ENCODE results near the gene GYPC. TPM values are rescaled to one million over a fixed set of nuclear protein-coding genes. Genes with fewer than 3 reads are reported as not detected.
A peak's percentile ranks its signal among the peaks of the same experiment; 100 is the strongest.

Gene GYPC
- total and polyA plus RNA-seq, 8 donors: 31.3 to 119 (median 46.7) TPM

DNA sequence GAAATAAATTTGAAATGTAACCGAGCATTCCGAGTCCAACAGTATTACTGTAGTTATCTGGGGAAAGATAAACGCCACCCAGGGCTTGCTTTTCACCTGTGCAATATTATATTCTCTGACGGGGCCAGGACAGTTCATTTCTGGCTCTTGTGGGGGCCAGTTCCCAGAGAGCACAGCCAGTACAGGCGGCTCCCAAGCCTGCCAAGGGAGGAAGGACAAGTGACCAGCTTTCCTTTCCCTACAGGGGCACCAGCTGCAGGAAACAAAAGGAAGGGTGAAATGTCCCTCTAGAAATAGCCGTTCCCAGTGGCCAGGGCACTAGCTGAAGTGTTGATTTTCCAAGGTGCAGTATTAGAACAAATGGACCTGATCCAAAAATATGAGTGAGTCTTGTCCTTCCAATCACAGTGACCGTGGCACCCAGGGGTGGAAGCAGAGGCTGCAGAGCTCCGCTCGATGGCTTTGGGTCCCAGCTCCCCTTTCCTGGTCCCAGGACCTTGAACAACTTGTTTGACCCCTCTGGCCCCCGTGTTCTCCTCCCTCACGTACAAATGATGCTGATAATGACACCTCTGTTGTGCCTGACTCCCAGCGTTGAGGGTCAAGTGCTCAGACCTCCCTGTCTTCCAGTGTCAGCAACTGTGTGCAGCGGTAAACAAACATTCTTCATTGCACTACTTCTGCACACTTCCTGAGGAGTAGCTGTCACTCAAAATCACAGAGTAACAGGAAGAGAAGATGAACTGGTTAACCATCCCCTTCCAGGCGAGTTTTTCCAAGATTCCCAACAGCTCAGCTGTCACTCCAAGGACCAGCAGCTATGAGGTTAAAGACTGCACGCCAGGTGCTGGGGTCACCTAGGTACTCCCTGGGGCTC, 40.9 kb downstream of the GYPC start:
- no peak overlapping the region for H3K27ac ChIP-seq
- peaks cover 12 to 56% (median 47%) of the 10 kb centered on the region in 4 donors for H3K36me3 ChIP-seq
- intact Hi-C loops (cut with DNase I; ENCODE audit: low total_unique reads): no loop called here
- no peak for DNase-seq
- peaks cover 0 to 7% (median 0%) of the 10 kb centered on the region in 4 donors for H3K4me1 ChIP-seq
- WGBS, 5 donors: 68 to 91% (median 79%) methylated on average over 14 to 15 of the region's 15 CpGs
- H3K9me3 ChIP-seq: no peaks in the 10 kb centered on the region
- no peak overlapping the region for H3K4me3 ChIP-seq
- no peaks in the 10 kb centered on the region for H3K27me3 ChIP-seq
- no peak for TF ChIP-seq POLR2AphosphoS5 (IDR thresholded peaks at IDR 0.05)
- TF ChIP-seq POLR2A (IDR thresholded peaks at IDR 0.05): no peak
- no peak for TF ChIP-seq EP300 (IDR thresholded peaks at IDR 0.05)
- TF ChIP-seq, protein P1, sequence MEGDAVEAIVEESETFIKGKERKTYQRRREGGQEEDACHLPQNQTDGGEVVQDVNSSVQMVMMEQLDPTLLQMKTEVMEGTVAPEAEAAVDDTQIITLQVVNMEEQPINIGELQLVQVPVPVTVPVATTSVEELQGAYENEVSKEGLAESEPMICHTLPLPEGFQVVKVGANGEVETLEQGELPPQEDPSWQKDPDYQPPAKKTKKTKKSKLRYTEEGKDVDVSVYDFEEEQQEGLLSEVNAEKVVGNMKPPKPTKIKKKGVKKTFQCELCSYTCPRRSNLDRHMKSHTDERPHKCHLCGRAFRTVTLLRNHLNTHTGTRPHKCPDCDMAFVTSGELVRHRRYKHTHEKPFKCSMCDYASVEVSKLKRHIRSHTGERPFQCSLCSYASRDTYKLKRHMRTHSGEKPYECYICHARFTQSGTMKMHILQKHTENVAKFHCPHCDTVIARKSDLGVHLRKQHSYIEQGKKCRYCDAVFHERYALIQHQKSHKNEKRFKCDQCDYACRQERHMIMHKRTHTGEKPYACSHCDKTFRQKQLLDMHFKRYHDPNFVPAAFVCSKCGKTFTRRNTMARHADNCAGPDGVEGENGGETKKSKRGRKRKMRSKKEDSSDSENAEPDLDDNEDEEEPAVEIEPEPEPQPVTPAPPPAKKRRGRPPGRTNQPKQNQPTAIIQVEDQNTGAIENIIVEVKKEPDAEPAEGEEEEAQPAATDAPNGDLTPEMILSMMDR (IDR thresholded peaks at IDR 0.05): no peak

DNA sequence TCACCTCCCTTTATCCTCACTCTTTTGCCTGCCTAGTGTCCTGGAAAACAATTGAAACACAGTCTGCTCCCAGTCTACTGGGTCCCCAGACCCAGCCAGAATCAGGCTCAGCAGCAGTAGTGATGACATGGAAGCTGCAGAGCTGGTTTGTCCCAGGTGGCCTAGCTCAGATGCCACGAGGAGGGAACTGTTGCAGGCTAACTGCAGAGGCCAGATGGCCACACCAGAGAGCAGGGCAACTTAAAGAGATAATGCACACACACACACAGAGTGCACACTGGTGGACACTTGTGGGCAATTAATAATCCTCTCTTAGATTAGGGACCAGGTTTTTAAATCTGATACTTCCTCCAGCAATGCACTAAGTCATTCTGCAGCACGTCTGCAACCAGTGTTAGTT, 42.4 kb downstream of the GYPC start:
- no peak for TF ChIP-seq EP300 (IDR thresholded peaks at IDR 0.05)
- H3K27ac ChIP-seq: no peak overlapping the region
- 32 to 51% (median 45%) methylated on average over 2 of the region's 2 CpGs for WGBS, 5 donors

DNA sequence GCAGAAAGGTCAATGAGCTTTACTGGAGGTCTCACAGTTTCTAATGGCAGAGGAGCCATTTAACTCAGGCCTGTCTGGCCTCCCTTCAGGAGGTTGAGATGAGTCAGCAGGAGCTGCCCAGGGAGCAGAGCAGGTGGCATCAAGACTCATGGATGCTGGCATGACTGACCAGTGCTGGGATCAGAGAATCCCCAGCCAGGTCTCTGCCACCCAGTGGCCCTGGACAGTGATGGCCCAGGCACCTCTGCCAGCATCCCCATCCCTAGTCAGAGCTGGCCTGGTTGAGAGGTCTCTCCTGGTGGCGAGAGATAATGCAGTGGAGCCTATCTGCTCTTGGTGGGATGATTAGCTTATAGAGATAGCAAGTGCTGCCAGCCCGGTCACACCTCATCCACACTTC, 43.1 kb downstream of the GYPC start:
- Histone ChIP-seq H3K4me1 (peaks cover 0 to 7% (median 0%) of the 10 kb centered on the region in 4 donors), H3K4me3 (no peak overlapping the region), H3K27ac (no peak overlapping the region), H3K27me3 (no peaks in the 10 kb centered on the region), H3K36me3 (peaks cover 12 to 42% (median 38%) of the 10 kb centered on the region in 4 donors), H3K9me3 (no peaks in the 10 kb centered on the region)
- no peak for DNase-seq
- 73 to 100% (median 85%) methylated on average over 1 to 2 of the region's 2 CpGs for WGBS, 5 donors
- no peak for TF ChIP-seq POLR2AphosphoS5 (IDR thresholded peaks at IDR 0.05)
- no peak for TF ChIP-seq EP300 (IDR thresholded peaks at IDR 0.05)
- no peak for TF ChIP-seq POLR2A (IDR thresholded peaks at IDR 0.05)
- TF ChIP-seq, protein P1 (IDR thresholded peaks at IDR 0.05): no peak
- intact Hi-C loops (cut with DNase I; ENCODE audit: low total_unique reads): no loop called here

More for the DNA sequence above, 42.4 kb downstream of the GYPC start:
- Histone ChIP-seq H3K9me3 (no peaks in the 10 kb centered on the region), H3K4me1 (peaks cover 0 to 7% (median 0%) of the 10 kb centered on the region in 4 donors), H3K27me3 (no peaks in the 10 kb centered on the region), H3K36me3 (peaks cover 12 to 49% (median 45%) of the 10 kb centered on the region in 4 donors), H3K4me3 (no peak overlapping the region)
- DNase-seq: no peak
- intact Hi-C loops (cut with DNase I; ENCODE audit: low total_unique reads): no loop called here

DNA sequence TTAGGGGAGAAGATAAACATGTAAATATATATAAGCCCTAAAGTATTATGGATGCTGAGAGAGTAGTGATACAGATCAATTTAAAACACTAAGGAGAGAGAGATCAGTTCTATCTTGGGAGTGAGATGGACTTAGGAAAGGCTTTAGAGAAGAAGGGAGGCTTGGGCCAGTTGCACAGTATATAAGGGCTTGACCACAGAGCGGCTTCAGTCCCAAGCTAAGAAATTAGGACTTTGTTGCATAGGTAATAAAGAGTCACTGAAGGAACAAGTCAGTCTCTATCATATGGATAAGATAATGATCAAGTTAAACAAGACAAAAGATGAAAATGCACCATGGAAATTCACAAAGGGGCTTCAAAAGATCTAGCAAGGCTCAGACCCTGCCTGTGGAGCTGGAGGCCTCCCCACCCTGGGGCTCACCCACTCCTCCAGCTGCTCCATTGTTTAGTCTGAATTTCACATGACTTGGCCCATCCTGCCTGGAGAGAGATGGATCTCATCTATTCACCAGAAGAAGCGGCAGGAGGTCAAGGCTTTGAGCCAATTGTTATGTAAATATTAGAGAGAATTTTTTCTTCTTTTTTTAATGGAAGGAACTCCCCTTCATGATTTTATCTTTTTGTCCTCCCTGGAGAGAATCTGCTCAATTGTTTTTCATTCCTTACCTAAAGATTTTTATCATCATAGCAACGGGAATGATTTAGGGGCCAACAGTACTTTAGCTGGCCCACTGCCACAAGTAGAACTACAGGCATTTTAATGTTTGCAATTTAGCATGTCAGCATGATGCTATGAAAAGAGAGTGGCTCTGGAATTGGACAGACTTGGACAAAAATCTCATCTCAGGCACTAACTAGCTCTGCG, 44.0 kb downstream of the GYPC start:
- Histone ChIP-seq H3K27ac (no peak overlapping the region), H3K9me3 (no peaks in the 10 kb centered on the region), H3K4me1 (peaks cover 0 to 7% (median 0%) of the 10 kb centered on the region in 4 donors), H3K36me3 (peaks cover 12 to 34% (median 32%) of the 10 kb centered on the region in 4 donors), H3K4me3 (no peak overlapping the region), H3K27me3 (no peaks in the 10 kb centered on the region)
- TF ChIP-seq EP300 (IDR thresholded peaks at IDR 0.05) (no peak), POLR2A (IDR thresholded peaks at IDR 0.05) (no peak), POLR2AphosphoS5 (IDR thresholded peaks at IDR 0.05) (no peak)
- WGBS, 5 donors: 55 to 66% (median 65%) methylated on average over 4 of the region's 4 CpGs
- DNase-seq: peak in 1 of 2 donors; percentile 79
- intact Hi-C loops (cut with DNase I; ENCODE audit: low total_unique reads): no loop called here

DNA sequence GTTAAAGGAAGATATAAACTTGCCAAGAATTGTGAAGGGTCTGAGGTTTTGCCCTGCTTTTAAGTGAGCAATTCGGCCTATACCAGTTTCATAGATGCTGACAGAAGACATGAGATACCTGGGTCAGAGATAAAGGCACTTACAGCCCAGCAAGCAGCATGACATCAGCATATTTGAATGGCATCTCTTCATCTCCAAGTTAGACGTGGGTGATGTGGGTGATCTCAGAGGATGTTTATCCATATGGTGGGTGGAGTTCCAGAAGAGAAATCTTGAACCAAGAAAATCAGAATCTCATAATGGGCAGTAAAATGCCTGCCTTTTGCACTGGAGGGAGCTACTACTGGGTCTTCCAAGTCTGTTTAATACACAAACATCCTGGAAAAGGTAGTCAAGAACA, 44.7 kb downstream of the GYPC start:
- Histone ChIP-seq H3K27ac (no peak overlapping the region), H3K4me3 (no peak overlapping the region), H3K9me3 (no peaks in the 10 kb centered on the region), H3K36me3 (peaks cover 12 to 27% (median 25%) of the 10 kb centered on the region in 4 donors), H3K27me3 (no peaks in the 10 kb centered on the region), H3K4me1 (peaks cover 0 to 7% (median 0%) of the 10 kb centered on the region in 4 donors)
- TF ChIP-seq, protein P1 (IDR thresholded peaks at IDR 0.05): no peak
- TF ChIP-seq POLR2AphosphoS5 (IDR thresholded peaks at IDR 0.05) (no peak), POLR2A (IDR thresholded peaks at IDR 0.05) (no peak), EP300 (IDR thresholded peaks at IDR 0.05) (no peak)
- WGBS, 5 donors: 38 to 49% (median 41%) methylated on average over 2 of the region's 2 CpGs
- intact Hi-C loops (cut with DNase I; ENCODE audit: low total_unique reads): no loop called here
- no peak for DNase-seq
